ENCODE measurements around the gene CDH8.

The CDH8 gene

DNA sequence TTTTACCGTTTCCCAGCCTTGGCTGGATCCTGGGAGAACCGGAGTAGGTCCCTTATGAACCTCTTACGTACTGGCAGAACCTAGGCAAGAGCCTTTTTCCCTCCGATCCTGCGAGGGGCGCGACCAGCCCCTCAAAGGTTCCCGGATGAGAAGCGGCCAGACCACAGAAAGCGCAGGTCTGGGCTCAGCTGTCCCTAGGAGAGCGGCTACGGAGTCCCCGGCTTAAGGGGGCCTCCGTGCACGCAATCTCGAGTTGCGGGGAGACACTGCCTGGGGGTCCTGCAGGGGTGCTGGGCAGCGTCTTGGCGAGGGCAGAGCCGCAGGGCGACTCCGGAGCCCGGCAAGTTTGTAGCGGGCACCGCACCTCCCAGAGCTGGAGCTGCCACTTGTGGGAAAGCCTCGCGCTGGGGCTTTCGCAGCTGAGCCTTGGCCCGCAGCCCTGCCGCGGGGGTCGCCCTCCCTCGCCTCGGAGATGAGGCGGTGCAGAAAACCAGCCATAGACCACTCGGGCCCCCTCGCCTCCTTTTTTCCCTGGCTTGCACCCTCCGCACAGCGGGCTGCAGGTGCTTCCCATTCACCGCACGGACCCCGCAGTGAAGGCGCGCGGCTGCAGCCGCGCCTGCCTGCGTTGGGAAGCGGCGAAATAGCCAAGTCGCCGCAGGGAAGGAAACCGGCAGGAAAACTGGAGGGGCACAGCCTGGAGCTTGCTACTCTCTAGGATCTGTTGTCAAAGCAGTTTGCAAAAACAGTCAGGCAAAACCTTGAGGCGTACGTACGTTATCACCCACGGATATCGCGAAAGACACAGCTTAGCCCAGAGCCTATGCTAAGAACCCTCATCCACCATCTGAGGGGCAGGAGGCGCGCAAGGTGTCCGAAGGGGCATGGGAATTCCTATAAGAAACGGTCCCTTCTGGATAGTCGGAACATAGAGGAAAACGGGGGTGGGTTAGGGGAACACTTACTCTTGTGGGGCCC is 834 bp downstream of the CDH8 start:
- Histone ChIP-seq H3K4me3 (ENCODE audit: low read length) (no peak overlapping the region), H3K9me3 (ENCODE audit: control insufficient read depth, insufficient read depth, low read length) (no peaks in the 10 kb centered on the region; the same call in 1 of the 2 replicates), H3K79me2 (ENCODE audit: control insufficient read depth, low read length) (no peaks in the 10 kb centered on the region), H3K36me3 (ENCODE audit: control insufficient read depth, low read length) (no peaks in the 10 kb centered on the region), H3K27me3 (ENCODE audit: control insufficient read depth, low read length) (no peaks in the 10 kb centered on the region), H3K4me2 (ENCODE audit: low read length) (no peak overlapping the region), H4K20me1 (ENCODE audit: control insufficient read depth, insufficient read depth, low read depth, low read length) (no peaks in the 10 kb centered on the region), H3F3A (ENCODE audit: control insufficient read depth, insufficient read depth) (no peaks in the 10 kb centered on the region), H3K9me2 (replicated peaks; ENCODE audit: control insufficient read depth, low read length) (no peaks in the 10 kb centered on the region), H3K27ac (ENCODE audit: low read depth, low read length) (no peak overlapping the region), H3K4me1 (ENCODE audit: control insufficient read depth, low read length) (no peaks in the 10 kb centered on the region)
- TF ChIP-seq CTCF (IDR thresholded peaks at IDR 0.05; ENCODE audit: low read depth, low read length, poor library complexity, severe bottlenecking) (no peak), EZH2phosphoT487 (IDR thresholded peaks at IDR 0.05; ENCODE audit: borderline replicate concordance, low read length) (no peak)

GRCh38 chr16:62034231-62035114 is 1.8 kb downstream of the CDH8 start:
- TF ChIP-seq EZH2phosphoT487 (IDR thresholded peaks at IDR 0.05; ENCODE audit: borderline replicate concordance, low read length), result no peak
- no peaks in the 10 kb centered on the region for H3K27me3 ChIP-seq (ENCODE audit: control insufficient read depth, low read length)
- no peaks in the 10 kb centered on the region for H3K36me3 ChIP-seq (ENCODE audit: control insufficient read depth, low read length)
- no peaks in the 10 kb centered on the region for H3K79me2 ChIP-seq (ENCODE audit: control insufficient read depth, low read length)
- H3K9me2 ChIP-seq (replicated peaks; ENCODE audit: control insufficient read depth, low read length), result no peaks in the 10 kb centered on the region
- H4K20me1 ChIP-seq (ENCODE audit: control insufficient read depth, insufficient read depth, low read depth, low read length), result no peaks in the 10 kb centered on the region
- H3F3A ChIP-seq (ENCODE audit: control insufficient read depth, insufficient read depth), result no peaks in the 10 kb centered on the region
- no peaks in the 10 kb centered on the region; the same call in 1 of the 2 replicates for H3K9me3 ChIP-seq (ENCODE audit: control insufficient read depth, insufficient read depth, low read length)
- H3K4me1 ChIP-seq (ENCODE audit: control insufficient read depth, low read length), result no peaks in the 10 kb centered on the region
- no peak overlapping the region for H3K27ac ChIP-seq (ENCODE audit: low read depth, low read length)
- no peak overlapping the region for H3K4me3 ChIP-seq (ENCODE audit: low read length)
- H3K4me2 ChIP-seq (ENCODE audit: low read length), result no peak overlapping the region

GRCh38 chr16:62033065-62033464 is 3.2 kb downstream of the CDH8 start:
- no peaks in the 10 kb centered on the region for H3K27me3 ChIP-seq (ENCODE audit: control insufficient read depth, low read length)
- H3F3A ChIP-seq (ENCODE audit: control insufficient read depth, insufficient read depth), result no peaks in the 10 kb centered on the region
- no peaks in the 10 kb centered on the region for H4K20me1 ChIP-seq (ENCODE audit: control insufficient read depth, insufficient read depth, low read depth, low read length)
- H3K4me1 ChIP-seq (ENCODE audit: control insufficient read depth, low read length), result no peaks in the 10 kb centered on the region
- no peak overlapping the region for H3K27ac ChIP-seq (ENCODE audit: low read depth, low read length)
- H3K36me3 ChIP-seq (ENCODE audit: control insufficient read depth, low read length), result no peaks in the 10 kb centered on the region
- no peaks in the 10 kb centered on the region for H3K9me2 ChIP-seq (replicated peaks; ENCODE audit: control insufficient read depth, low read length)
- TF ChIP-seq CTCF (IDR thresholded peaks at IDR 0.05; ENCODE audit: low read depth, low read length, poor library complexity, severe bottlenecking) (no peak), EZH2phosphoT487 (IDR thresholded peaks at IDR 0.05; ENCODE audit: borderline replicate concordance, low read length) (no peak)
- no peak overlapping the region for H3K4me2 ChIP-seq (ENCODE audit: low read length)
- H3K79me2 ChIP-seq (ENCODE audit: control insufficient read depth, low read length), result no peaks in the 10 kb centered on the region
- no peaks in the 10 kb centered on the region; the same call in 1 of the 2 replicates for H3K9me3 ChIP-seq (ENCODE audit: control insufficient read depth, insufficient read depth, low read length)
- no peak overlapping the region for H3K4me3 ChIP-seq (ENCODE audit: low read length)

Data from DOHH2 (cell line).